Endothelial cell of hepatic sinusoid (primary cell): ENCODE data around the gene PKP2.

Source experiments
- in situ Hi-C: cut with HindIII; loops from 2 replicates; pipeline ENCODE4 v1.10.0; 2017; ENCODE audit warnings: low sequenced_read_pairs

Gene PKP2

DNA sequence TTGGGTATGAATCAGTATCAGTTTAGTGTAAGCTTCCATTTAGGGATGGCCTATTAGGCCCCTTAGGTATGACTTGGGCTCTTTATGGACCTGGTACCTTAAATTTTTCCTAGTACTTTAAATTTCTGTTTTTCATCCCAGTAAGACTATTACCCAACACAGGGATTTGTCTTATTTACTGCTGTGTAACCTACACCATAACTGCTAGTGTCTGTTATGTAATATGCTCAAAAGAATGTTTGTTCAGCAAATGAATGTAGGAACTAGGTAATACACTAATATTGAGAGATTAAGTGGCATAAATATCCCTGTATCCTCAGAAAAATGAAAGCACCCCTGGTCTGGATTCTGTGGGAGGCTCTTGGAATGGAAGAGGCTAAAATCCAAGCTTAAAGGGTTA is 77.2 kb downstream of the PKP2 start:
- in situ Hi-C loops, result no loop called here

DNA sequence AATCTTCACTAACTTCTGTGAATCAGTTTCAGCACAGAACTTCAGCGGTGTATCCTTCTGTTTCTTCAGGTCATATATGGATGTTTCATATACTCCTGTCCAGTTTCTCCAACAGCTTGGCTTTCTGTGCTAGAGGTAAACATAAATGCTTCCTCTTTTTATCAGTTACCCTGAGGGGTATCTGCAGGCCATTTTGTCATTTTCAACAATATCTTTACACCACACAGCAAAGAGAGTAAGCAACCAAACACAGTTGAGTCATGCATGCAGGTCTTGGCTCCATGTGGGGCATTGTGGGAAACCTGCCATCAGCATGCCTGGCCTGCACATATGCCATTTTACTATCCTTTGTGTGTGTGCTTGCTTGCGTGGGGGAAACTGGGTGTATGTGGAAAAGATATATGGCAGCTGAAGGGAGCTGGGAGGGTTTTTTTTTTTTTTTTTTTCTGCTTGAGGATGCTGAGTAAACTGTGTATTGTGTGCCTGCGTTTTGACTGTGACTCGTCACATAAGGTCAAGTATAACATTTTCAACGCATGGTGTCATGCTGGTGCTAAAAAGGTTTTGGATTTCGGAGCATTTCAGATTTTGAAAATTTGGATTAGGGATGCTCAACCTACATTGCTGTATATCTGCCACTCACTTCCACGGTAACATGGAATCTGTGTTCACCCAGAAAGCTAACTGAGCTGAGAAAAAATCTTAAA is 84.7 kb downstream of the PKP2 start:
- in situ Hi-C loops, result no loop called here

DNA sequence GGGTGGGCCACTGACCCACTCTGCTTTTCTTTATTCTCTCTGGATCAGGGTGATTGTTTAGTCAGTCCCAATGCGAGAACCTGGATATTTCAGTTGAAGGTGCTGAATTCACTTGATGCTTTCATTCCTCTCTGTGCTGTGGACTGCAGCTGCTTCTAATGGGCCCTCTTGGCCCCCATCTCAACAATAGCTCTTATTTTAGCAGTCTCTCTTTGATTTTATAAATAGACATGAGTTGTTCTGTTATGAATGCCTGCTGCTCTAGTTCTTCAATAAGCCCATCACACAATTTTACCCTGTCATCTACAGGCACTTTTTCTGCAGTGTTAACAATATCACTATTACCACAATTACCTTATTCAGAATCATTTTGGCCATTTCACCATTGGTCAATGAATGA is 86.7 kb downstream of the PKP2 start:
- in situ Hi-C loops, result no loop called here

DNA sequence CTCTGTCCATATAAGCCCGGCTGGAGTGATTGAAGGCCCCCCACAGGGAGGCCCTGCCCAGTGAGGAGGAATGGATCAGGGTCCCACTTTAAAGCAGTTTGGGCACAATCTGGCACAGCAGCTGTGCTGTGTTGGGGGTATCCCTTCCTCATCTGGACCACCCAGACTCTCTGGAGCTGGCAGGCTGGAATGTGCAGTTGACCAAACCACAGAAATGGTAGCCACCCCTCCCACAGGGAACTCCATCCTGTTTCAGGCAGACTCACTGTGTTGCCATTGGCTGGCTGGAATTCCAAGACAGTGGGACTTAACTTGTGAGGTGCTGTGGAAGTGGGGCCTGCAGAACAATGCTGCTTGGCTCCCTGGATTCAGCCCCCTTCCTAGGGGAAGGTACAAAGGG is 87.4 kb downstream of the PKP2 start:
- in situ Hi-C loops, result no loop called here

DNA sequence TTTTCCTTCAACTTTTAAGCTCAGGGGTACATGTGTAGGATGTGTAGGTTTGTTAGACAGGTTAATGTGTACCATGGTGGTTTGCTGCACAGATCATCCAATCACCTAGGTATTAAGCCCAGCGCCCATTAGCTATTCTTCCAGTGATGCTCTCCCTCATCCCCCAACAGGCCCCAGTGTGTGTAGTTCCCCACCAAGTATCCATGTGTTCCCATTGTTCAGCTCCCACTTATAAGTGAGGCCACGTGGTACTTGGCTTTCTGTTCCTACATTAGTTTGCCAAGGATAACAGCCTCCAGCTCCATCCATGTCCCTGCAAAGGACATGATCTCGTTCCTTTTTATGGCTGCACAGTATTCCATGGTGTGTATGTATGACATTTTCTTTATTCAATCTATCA is 92.3 kb downstream of the PKP2 start:
- in situ Hi-C loops, result no loop called here

DNA sequence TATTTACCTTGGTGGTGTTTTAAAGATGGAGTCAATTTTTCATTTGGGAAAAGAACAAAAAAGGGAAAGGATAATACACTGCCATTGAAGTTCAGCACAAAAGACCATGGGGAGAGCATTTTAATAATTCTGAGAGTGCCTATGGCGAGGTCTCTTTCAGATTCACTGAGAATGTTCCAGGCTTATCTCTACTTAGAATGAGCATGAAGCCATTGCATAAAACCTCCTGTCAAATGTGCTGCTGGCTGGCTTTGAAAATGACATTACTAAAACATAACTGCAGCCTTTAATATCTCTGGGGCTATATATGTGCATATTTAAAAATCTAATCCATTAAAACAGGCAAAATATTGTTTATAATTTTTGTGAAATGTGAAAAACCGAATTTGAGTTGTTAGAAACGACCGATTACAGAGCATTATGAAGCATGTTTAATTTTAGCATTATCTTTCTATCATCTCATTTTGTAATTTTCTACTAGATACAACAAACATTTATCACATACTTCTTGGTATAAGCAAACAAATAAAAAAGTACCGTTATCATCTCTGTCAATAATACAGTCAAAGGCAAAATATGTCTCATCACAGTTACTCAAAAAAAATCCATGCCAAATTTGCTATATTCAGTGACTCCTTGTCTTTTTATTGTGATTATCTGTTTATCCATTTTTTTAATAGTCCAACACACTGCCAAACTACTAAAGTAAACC is 95.2 kb downstream of the PKP2 start:
- in situ Hi-C loops, result no loop called here

DNA sequence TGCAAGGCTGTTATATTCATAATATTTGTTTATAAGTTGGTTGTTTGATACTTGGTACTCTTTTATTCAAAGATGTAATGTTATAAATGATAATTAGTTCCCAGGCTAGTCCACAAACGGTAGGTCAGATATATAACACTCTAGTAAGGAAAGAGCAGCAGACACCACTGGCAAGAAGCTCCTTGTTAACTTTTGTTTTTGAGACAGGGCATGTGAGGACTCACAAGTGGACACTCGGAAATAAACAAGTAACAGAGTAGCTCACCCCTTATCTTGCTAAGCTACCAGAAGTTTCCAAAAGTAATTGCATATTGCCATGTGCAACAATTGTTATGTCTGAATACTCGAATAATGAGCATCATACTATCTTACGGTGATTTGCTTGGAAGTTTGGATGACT is 102.3 kb downstream of the PKP2 start:
- in situ Hi-C loops, result no loop called here

DNA sequence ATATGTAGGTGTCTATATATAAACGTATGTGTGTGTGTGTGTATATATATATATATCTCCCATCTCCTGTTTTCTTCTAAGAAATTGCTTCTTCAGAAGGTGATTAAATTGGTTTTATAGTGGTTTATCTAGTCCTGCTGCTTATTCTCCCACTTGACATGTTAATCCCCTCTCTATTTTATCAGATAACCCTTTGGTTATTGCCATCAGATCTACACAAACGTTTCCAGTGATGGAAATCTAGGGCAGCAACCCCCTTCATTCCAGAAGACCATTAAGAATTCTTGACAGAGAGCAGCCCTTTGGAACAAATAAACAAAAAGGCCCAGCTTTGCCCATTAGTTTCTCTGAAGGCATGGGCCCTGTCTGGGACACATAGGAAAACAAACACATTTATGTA is 106.7 kb downstream of the PKP2 start:
- in situ Hi-C loops, result no loop called here

DNA sequence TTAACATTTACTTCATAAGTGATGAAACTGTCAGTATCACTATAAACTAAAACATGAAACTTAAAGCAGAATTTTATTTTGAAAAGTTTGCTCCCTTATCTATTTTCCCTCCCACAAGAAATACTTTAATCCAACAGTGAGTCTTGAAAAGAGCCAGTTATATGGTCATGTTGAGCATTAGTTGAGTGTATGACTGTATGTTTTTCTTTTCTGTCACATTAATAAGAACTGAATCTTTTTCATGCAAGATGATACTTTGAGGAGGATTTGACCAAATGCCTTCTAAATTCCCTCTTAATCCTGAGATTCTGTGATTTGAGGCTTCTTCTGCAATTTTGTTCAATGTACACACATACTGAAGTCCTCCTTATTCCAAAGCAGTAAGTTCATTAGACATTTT is 107.1 kb downstream of the PKP2 start:
- in situ Hi-C loops, result no loop called here

DNA sequence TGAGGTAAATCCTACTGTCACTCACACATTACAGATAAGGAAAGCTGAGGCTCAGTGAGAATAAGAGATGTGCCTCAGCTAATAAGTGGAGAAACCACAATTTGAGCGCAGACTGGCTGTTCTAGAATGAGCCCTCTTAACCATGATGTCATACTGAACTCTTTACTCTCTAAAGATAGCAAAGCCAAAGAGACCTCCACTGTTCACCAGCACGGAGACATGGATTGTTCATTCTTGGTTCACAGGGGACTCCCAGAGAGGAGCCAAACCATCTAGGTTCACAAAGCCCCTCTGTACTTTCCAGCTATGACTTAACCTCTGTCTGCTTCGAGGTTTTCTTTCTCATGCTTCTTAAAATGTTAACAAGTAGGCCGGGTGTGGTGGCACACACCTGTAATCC is 108.2 kb downstream of the PKP2 start:
- in situ Hi-C loops, result no loop called here

DNA sequence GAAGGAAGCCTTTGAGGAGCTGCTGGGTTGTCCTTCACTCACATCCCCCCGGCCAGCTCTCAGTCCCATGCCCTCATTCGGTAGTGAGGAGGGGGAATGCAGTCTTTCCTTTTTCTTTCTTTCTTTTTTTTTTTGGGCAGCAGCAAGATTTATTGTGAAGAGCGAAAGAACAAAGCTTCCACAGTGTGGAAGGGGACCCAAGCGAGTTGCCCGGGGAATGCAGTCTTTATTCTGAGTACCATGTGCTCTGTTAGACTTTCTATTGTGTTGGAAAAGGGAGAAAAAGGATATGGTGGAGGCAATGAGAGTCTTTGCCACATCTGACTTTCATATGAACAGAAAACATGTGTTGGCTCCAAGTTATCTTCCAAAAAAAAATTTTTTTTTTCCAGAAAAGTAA is 111.0 kb downstream of the PKP2 start:
- in situ Hi-C loops, result no loop called here

DNA sequence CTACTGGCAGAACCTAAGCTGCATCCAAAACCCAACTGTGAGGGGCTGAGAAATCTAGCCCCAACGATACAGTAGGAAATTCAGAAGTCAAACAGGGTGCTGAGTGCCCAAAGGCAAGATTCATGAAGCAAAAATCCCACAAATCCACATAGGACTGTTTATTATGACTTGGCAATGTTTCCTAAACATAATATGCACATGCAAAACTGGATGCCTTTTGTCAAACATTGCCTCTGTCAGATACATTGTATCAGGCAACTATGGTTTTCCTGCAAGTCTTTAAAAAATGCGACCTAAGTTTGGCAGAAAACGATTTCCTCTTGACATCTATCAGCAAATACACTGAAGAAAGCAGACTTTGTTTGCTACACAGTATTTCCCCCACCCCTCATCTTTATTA is 113.5 kb downstream of the PKP2 start:
- in situ Hi-C loops, result no loop called here

DNA sequence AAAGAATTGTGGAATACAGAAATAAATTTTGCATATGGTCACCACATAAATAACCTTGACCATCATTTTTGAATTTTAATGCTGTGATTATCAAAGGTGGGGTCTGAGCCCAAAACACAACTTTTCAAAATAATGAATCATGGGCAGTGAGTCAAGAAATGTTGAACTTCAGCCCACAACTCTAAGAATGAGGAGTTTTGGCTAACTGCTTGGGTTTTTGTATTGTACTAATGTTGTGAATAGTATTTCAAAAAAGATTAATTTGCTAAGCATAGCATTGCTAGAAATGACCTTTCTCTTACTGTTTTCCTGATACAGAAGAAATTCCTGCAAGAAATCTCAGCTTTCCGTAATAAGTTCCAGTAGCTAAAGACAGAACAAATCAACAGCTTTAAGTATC is 116.5 kb downstream of the PKP2 start:
- in situ Hi-C loops, result no loop called here

DNA sequence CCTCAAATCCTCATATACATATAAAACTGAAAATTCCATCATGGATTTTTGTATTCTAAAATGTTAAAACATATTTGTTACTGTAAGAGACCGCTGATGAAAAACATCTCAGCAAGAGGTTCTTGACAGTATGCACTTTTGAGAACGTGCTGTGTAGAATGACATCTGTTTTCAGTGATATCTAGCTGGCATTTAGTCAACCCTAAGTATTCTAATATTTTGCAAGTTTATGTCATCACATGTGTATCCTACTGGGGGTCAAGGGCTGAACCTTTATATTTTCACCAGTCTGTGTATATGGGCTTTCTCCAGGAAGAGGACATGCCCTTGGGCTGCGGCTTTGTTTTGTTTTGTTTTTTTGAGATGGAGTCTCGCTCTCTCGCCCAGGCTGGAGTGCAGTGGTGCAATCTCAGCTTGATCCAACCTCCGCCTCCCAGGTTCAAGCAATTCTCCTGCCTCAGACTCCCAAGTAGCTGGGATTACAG is 118.8 kb downstream of the PKP2 start:
- in situ Hi-C loops, result no loop called here

DNA sequence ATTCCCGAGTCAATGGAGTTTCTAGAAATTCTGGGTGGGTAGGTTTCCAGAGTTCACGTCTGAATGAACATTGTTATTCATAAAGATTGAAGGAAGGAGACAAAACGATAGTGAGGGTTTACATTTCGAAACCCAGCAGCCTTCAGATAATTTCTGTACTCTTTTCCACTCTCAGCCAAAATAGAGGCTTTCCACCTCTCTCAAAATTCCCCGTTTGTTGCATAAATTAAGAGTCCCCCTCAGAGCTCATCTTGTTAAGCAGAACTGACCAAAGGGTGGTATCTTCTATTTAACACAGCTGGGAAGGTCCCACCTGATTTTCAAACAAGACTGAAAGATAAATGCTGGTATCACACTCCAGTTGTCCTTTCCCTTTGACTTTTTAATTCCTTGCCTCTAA is 119.4 kb downstream of the PKP2 start:
- in situ Hi-C loops, result no loop called here

DNA sequence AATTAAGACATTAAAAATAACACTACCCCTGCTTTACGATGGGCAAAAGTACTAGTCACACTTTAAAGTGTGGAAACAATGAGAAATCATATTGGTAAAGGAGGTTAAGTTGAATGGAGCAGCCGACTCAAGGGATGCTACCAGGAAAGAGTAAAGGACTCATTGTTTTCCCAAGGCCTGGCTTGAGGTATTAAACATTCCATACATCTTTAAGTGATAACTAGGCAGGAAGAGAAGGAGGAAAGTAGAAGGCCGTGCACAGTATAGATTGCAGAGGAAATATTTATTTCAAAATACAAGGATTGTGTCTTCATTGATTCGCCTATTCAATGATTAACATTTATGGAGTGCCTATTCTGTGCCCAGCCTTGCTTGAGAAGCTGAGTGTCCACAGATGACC is 120.3 kb downstream of the PKP2 start:
- in situ Hi-C loops, result no loop called here

DNA sequence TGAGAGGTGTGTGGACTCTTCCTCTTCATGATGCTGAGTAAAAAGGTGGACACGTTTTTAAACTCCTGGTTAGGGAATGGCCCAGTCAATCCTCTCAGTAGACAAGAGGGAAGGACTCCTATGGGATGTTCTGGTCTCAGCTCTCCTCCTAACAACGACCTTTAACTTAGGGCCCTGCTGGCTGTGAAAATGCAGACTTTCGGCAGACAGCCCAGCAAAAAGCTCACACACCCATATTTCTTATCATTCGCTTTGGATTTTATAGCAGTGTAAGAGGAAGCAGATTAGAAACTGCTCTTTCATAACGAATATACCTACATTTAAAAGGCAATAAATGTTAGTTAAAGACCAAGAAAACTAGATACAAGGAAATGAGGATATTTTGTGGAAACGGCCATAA is 122.9 kb downstream of the PKP2 start:
- in situ Hi-C loops, result no loop called here

DNA sequence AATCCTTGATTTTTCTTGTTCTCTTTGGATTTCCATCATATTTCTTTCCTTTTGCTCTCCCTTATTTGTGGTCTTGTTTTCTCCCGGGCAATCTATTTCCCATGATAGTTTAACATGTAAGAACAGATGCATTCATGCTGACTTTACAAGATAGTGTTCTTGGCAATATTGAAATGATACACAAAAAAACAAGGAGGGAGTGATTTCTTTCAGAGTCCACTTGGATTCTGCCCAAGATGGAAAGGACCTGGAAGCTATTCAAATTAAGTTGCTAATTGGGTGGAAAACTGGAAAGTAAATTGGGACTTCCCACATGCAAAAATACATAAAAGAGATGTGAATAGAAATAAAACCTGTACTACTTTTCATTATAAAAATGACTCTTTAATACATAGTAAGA is 126.4 kb downstream of the PKP2 start:
- in situ Hi-C loops, result no loop called here

DNA sequence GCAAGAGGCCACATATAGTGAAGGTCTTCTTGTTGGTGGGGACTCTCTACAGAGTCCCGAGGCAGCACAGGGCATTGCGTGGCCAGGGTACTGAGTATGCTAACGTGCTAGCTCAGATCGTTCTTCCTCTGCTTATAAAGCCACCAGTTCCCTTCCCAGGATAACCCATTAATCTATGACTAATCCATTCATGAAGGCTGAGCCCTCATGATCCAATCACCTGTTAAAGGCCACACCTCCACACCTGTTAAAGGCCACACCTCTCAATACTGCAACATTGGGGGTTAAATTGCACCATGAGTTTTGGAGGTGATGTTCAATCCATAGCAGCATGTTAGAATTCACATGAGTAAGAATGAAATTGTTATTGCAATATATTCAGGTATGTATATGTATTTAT is 128.1 kb downstream of the PKP2 start:
- in situ Hi-C loops, result no loop called here

DNA sequence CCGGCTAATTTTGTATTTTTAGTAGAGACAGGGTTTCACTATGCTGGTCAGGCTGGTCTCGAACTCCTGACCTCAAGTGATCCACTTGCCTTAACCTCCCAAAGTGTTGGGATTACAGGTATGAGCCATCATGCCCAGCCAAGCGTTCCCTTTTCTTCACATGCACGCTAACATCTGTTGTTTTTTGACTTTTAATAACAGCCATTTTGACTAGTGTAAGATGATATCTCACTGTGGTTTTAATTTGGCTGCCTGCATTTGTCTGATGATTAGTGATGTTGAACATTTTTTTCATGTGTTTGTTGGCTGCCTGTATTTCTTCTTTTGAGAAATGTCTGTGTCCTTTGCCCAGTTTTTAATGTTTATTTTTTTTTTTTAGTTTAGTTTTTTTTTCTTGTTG is 130.7 kb downstream of the PKP2 start:
- in situ Hi-C loops, result no loop called here

DNA sequence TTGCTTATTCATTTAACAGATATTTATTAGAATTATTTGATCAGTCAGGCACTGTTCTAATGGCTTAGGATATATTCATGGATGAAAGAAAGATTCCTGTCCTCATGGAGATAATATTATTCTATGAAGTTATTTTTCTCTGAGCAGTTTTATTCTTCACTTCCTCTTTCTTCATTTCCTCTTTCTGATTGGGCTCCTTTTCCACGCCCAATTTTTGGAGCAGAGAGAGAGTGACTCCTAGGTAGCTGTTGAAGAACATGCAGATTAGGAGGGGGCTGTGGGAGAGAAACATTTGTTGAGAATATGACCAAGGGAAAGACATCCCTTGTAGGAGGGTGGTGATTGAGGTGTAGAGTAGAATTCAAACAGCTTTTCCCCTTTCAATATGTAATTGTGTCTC is 134.9 kb downstream of the PKP2 start:
- in situ Hi-C loops, result no loop called here

DNA sequence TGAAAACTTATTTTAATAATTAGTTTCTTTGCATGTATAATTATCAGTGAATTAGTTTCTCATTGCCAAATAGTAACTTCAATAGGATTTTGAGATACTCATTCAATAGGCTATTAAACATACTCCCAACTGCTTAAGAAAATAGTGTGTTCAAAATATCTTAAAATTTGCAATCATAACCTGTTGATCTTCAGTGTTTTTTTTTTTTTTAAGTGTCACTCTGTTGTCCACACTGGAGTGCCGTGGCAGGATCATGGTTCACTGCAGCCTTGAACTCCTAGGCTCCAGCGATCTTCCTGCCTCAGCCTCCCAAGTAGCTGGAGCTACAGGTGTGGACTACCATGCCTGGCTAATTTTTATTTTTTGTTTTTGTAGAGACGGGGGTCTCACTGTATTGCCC is 139.4 kb downstream of the PKP2 start:
- in situ Hi-C loops, result no loop called here
